Osteocyte (in vitro differentiated cells): Measurements from ENCODE around the gene CHPT1. TPM values are rescaled to one million over a fixed set of nuclear protein-coding genes. Genes with fewer than 3 reads are reported as not detected.
"Not testable (repeated sequence)": the region's sequence is repeated elsewhere in the genome, so short reads cannot be mapped to it uniquely, and the experiment has no call there.

Experiments used
- DNase-seq: peaks from one replicate; pipeline ENCODE4 v3.0.0; 2021; ENCODE audit warnings: mixed read lengths; ENCODE audit not compliant: unreplicated experiment; ENCODE audit errors: extremely low spot score
- H3K27ac Mint-ChIP-seq: one replicate; pipeline ENCODE4 v1.8.0; 2021; ENCODE audit warnings: mild to moderate bottlenecking, mixed read lengths; ENCODE audit not compliant: unreplicated experiment
- H3K27me3 Mint-ChIP-seq: one replicate; pipeline ENCODE4 v1.8.0; 2021; ENCODE audit warnings: mixed read lengths; ENCODE audit not compliant: unreplicated experiment
- H3K36me3 Mint-ChIP-seq: one replicate; pipeline ENCODE4 v1.8.0; 2021; ENCODE audit warnings: mixed read lengths; ENCODE audit not compliant: unreplicated experiment
- H3K4me1 Mint-ChIP-seq: one replicate; pipeline ENCODE4 v1.8.0; 2021; ENCODE audit warnings: mixed read lengths; ENCODE audit not compliant: unreplicated experiment
- H3K4me3 Mint-ChIP-seq: one replicate; pipeline ENCODE4 v1.8.0; 2021; ENCODE audit warnings: mild to moderate bottlenecking, moderate library complexity, mixed read lengths; ENCODE audit not compliant: unreplicated experiment
- H3K9me3 Mint-ChIP-seq: one replicate; pipeline ENCODE4 v1.8.0; 2021; ENCODE audit warnings: mixed read lengths; ENCODE audit not compliant: unreplicated experiment
- total RNA-seq: library from RNA; stranded (reverse); gene quantifications from 2 replicates; pipeline ENCODE4 v1.2.1, GENCODE V29; 2021
- TF ChIP-seq, protein P1 (sequence below): fragments of 200-600 bp; sonication (generic); IDR thresholded peaks from 2 replicates; pipeline ENCODE4 v1.5.0; 2021; ENCODE audit warnings: antibody characterized with exemption, mild to moderate bottlenecking, moderate library complexity

Gene CHPT1
- total RNA-seq, 1 donor from 2014 or later = 26.7 TPM

DNA sequence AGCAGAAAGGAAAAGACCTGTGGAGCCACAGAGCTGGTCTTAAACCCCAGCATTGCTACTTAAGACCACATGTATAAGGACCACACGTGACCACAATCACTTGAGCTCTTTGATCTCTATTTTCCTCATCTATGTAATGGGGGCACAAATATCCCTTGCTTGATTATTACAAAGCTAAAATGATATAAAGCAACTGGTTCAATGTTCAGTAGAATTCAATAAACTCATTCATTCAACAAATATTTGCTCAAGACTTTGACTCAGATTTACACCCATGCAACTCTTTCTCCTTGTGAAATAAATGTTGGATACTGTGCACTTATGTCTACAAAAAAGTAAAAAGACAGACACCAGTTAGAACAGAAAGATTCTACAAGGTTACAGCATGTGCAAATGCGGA is 21.9 kb upstream of the CHPT1 start:
- H3K9me3 Mint-ChIP-seq = no peaks in the 10 kb centered on the region
- H3K4me1 Mint-ChIP-seq = no peaks in the 10 kb centered on the region
- H3K4me3 Mint-ChIP-seq = no peak overlapping the region
- TF ChIP-seq, protein P1, sequence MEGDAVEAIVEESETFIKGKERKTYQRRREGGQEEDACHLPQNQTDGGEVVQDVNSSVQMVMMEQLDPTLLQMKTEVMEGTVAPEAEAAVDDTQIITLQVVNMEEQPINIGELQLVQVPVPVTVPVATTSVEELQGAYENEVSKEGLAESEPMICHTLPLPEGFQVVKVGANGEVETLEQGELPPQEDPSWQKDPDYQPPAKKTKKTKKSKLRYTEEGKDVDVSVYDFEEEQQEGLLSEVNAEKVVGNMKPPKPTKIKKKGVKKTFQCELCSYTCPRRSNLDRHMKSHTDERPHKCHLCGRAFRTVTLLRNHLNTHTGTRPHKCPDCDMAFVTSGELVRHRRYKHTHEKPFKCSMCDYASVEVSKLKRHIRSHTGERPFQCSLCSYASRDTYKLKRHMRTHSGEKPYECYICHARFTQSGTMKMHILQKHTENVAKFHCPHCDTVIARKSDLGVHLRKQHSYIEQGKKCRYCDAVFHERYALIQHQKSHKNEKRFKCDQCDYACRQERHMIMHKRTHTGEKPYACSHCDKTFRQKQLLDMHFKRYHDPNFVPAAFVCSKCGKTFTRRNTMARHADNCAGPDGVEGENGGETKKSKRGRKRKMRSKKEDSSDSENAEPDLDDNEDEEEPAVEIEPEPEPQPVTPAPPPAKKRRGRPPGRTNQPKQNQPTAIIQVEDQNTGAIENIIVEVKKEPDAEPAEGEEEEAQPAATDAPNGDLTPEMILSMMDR = no peak
- DNase-seq = no peak
- no peak overlapping the region for H3K27ac Mint-ChIP-seq
- peaks cover 20% of the 10 kb centered on the region for H3K27me3 Mint-ChIP-seq
- H3K36me3 Mint-ChIP-seq = no peaks in the 10 kb centered on the region

DNA sequence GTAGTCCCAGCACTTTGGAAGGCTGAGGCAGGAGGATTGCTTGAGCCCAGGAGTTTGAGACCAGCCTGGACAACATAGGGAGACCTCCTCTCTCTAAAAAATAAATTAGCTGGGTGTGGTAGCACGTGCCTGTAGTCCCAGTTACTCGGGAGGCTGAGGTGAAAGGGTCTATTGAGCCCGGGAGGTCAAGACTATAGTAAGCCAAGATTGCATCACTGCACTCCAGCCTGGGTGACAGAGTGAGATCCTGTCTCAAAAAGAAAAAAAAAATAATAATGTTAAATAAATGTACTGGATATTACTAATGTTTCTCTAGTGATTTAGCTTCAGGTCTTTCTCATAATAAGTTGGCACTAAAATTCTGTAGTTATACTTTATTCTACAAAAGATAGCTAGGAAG is 20.9 kb upstream of the CHPT1 start:
- not testable (repeated sequence) for H3K27ac Mint-ChIP-seq, DNase-seq, H3K4me3 Mint-ChIP-seq, H3K36me3 Mint-ChIP-seq, H3K4me1 Mint-ChIP-seq, H3K9me3 Mint-ChIP-seq
- H3K27me3 Mint-ChIP-seq = peaks cover 20% of the 10 kb centered on the region

- H3K36me3 Mint-ChIP-seq = no peaks in the 10 kb centered on the region
- no peak overlapping the region for H3K27ac Mint-ChIP-seq
- H3K27me3 Mint-ChIP-seq = peaks cover 20% of the 10 kb centered on the region
- TF ChIP-seq, protein P1 = no peak
- H3K9me3 Mint-ChIP-seq = no peaks in the 10 kb centered on the region
- no peaks in the 10 kb centered on the region for H3K4me1 Mint-ChIP-seq
- no peak for DNase-seq
- no peak overlapping the region for H3K4me3 Mint-ChIP-seq
Measured at GRCh38 chr12:101678081-101678480, 19.4 kb upstream of the CHPT1 start.

DNA sequence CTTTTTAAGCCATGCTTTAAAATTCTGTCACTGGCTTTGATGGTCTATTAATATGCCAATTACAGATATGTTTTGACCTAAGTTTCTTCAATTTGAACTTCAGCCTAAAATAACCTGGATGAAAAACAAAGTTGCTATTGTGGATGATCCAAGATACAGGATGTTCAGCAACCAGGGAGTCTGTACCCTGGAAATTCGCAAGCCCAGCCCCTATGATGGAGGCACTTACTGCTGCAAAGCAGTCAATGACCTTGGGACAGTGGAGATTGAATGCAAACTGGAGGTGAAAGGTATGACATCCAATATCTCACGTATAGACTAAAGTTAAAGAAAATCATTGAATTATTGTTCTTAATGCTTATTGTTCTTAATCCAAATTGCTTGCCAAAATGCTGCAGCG is 17.2 kb upstream of the CHPT1 start:
- H3K27me3 Mint-ChIP-seq = peaks cover 27% of the 10 kb centered on the region
- no peak overlapping the region for H3K27ac Mint-ChIP-seq
- DNase-seq = no peak
- TF ChIP-seq, protein P1 = no peak
- no peaks in the 10 kb centered on the region for H3K9me3 Mint-ChIP-seq
- no peak overlapping the region for H3K4me3 Mint-ChIP-seq
- H3K4me1 Mint-ChIP-seq = no peaks in the 10 kb centered on the region
- no peaks in the 10 kb centered on the region for H3K36me3 Mint-ChIP-seq

- DNase-seq = no peak
- Mint-ChIP-seq H3K27ac (no peak overlapping the region), H3K4me3 (no peak overlapping the region), H3K4me1 (no peaks in the 10 kb centered on the region), H3K9me3 (no peaks in the 10 kb centered on the region), H3K27me3 (peaks cover 29% of the 10 kb centered on the region), H3K36me3 (no peaks in the 10 kb centered on the region)
- TF ChIP-seq, protein P1 = no peak
Measured at GRCh38 chr12:101680647-101681046, 16.8 kb upstream of the CHPT1 start.

- H3K4me3 Mint-ChIP-seq, H3K36me3 Mint-ChIP-seq, H3K27ac Mint-ChIP-seq, H3K4me1 Mint-ChIP-seq, DNase-seq, H3K9me3 Mint-ChIP-seq: not testable (repeated sequence)
- H3K27me3 Mint-ChIP-seq = peaks cover 34% of the 10 kb centered on the region
Measured at GRCh38 chr12:101681627-101682026, 15.8 kb upstream of the CHPT1 start.
